Keratinocyte (primary cell): Measurements from ENCODE around the gene CHEK2.

Source experiments
- CTCF ChIP-seq, 3 experiments: IDR thresholded peaks in 1 of 3; conservative IDR thresholded peaks in 1 of 3; optimal IDR thresholded peaks in 1 of 3; 2 replicates in 2 of 3; 3 replicates in 1 of 3; pipeline versions ENCODE3 to v1.5.1; 2011; ENCODE audit warnings: low read length in 3 of 3, mild to moderate bottlenecking in 3 of 3, moderate library complexity in 2 of 3, control low read depth in 1 of 3, inconsistent platforms in 1 of 3; ENCODE audit not compliant: insufficient read depth in 2 of 3; ENCODE audit errors: extremely low read depth in 1 of 3
- EZH2 ChIP-seq: IDR thresholded peaks from one replicate; pipeline ENCODE4 v1.6.1; 2012; ENCODE audit warnings: inconsistent platforms, mild to moderate bottlenecking, low read length, moderate library complexity

DNA sequence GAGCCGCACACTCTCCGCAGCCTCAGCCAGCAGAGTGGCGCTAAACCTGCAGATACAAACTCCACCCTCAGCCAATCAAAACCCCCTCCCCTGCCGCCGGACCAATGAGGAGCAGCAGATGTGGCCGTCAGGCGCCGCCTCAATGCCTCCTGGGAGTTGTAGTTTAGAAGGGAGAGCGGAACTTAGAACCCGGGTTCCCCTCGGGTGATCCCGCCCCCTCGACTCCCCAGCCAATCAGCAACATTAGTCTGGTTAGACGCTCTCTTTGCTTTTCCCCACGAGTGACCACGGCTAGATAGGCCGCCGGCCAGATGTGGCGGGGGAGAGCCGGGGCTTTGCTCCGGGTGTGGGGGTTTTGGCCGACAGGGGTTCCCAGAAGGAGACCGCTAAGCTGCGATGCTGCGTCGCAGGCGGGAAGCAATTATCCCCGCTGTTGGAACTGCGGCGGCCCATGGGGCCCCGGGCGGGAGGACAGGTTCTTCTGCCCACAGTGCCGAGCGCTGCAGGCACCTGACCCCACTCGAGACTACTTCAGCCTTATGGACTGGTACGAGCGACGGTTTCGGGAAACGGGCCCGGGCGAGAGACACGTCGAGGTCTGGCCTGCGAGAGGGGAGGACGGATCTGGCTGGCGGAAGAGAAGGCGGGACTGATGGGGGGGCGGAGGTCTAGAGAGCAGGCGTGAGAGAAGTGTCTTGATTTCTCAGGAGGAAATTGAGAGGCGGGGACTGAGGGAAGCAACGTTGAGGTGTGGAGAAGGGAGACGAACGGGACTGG, at the start of gene CHEK2, which contains the start of gene HSCB:
- TF ChIP-seq CTCF (optimal IDR thresholded peaks at IDR 0.05 in 1 of 3, IDR thresholded peaks at IDR 0.05 in 1 of 3, conservative IDR thresholded peaks at IDR 0.05 in 1 of 3; ENCODE audit: extremely low read depth in 1 of 3, insufficient read depth in 2 of 3, low read length in 3 of 3) (peak in 2 of 3 experiments; percentile 1 to 43), EZH2 (no peak)
